HepG2 (cell line): ENCODE measurements around the gene LRRC3C. TPM values are rescaled to one million over a fixed set of nuclear protein-coding genes. Genes with fewer than 3 reads are reported as not detected.

Experiments used
- ATF4 ChIP-seq, 2 experiments: fragments of 450-650 bp in 1 of 2; sonication (generic) in 1 of 2; formaldehyde crosslinking; IDR thresholded peaks; 2 replicates each; pipeline versions ENCODE4 v1.5.0 to v1.8.0; 2020 to 2022; ENCODE audit warnings: mild to moderate bottlenecking in 1 of 2, missing genetic modification reagents in 1 of 2
- E2F5 ChIP-seq: sonication (generic); formaldehyde crosslinking; conservative IDR thresholded peaks from 2 replicates; pipeline ENCODE4 v1.4.0; 2020; ENCODE audit warnings: missing genetic modification reagents
- EED ChIP-seq: sonication (generic); formaldehyde crosslinking; IDR thresholded peaks from 2 replicates; pipeline ENCODE4 v1.5.0; 2020; ENCODE audit warnings: mild to moderate bottlenecking, missing genetic modification reagents
- JDP2 ChIP-seq: sonication (generic); formaldehyde crosslinking; IDR thresholded peaks from 2 replicates; pipeline ENCODE4 v1.8.1; 2022; ENCODE audit warnings: missing genetic modification reagents, borderline replicate concordance
- MXD1 ChIP-seq: sonication (generic); formaldehyde crosslinking; IDR thresholded peaks from 2 replicates; pipeline ENCODE4 v1.4.0; 2020; ENCODE audit warnings: mild to moderate bottlenecking, missing genetic modification reagents
- TAF15 ChIP-seq: fragments of 200-400 bp; formaldehyde crosslinking; IDR thresholded peaks from one replicate; pipeline ENCODE4 v1.6.1; 2018; ENCODE audit warnings: mild to moderate bottlenecking, low read depth, low read length; ENCODE audit not compliant: poor library complexity, severe bottlenecking
- ZMYM2 ChIP-seq: sonication (generic); formaldehyde crosslinking; IDR thresholded peaks from 2 replicates; pipeline ENCODE4 v1.8.0; 2022; ENCODE audit warnings: mild to moderate bottlenecking, missing genetic modification reagents
- polyA plus RNA-seq, 8 experiments: library from polyadenylated mRNA; depleted of rRNA in 3 of 8; stranded (reverse) in 7 of 8; unstranded in 1 of 8; fragments of >200 nt; fragmentation: Illumina TruSeq in 4 of 8; extraction: Trizol in 4 of 8; gene quantifications; 2 replicates each; pipeline versions ENCODE4 v1.2.1 to v1.2.3, GENCODE V29; 2011 to 2016; ENCODE audit warnings: low read depth in 4 of 8, missing spikeins in 1 of 8, mixed read lengths in 1 of 8; ENCODE audit not compliant: insufficient read depth in 1 of 8
- total RNA-seq, 5 experiments: library from RNA; depleted of rRNA; stranded (reverse); fragments of >200 nt; fragmentation: Illumina TruSeq; extraction: Trizol; gene quantifications; 2 replicates each; pipeline ENCODE4 v1.2.3, GENCODE V29; 2016; ENCODE audit warnings: low read depth in 1 of 5

Gene LRRC3C
- total and polyA plus RNA-seq, 2 of the 13 experiments (the other 11 are each of a cell fraction or from before 2014, with no cell fraction given) = 0.17 TPM; not detected in 1

GRCh38 chr17:39919087-39919683 lies 8.3 kb upstream of the LRRC3C start (continued):
- no peak for TF ChIP-seq ATF4 (CRISPR knock-in tag; IDR thresholded peaks at IDR 0.05)
- TF ChIP-seq MXD1 = no peak
- TF ChIP-seq JDP2 = no peak
- TF ChIP-seq ZMYM2 = no peak
- no peak for TF ChIP-seq TAF15
- no peak for TF ChIP-seq E2F5 (CRISPR knock-in tag)
- peak; percentile 41; the same call in 1 of the 2 replicates for TF ChIP-seq EED (CRISPR knock-in tag)
